GM18909 (cell line): ENCODE measurements around the gene NFXL1.

ENCODE experiments used
- ATAC-seq: cut with Tn5 transposase; IDR thresholded peaks from one replicate; pipeline ENCODE4 v1.9.1; 2021; ENCODE audit warnings: mild to moderate bottlenecking; ENCODE audit not compliant: unreplicated experiment, poor library complexity

NFXL1 gene

DNA sequence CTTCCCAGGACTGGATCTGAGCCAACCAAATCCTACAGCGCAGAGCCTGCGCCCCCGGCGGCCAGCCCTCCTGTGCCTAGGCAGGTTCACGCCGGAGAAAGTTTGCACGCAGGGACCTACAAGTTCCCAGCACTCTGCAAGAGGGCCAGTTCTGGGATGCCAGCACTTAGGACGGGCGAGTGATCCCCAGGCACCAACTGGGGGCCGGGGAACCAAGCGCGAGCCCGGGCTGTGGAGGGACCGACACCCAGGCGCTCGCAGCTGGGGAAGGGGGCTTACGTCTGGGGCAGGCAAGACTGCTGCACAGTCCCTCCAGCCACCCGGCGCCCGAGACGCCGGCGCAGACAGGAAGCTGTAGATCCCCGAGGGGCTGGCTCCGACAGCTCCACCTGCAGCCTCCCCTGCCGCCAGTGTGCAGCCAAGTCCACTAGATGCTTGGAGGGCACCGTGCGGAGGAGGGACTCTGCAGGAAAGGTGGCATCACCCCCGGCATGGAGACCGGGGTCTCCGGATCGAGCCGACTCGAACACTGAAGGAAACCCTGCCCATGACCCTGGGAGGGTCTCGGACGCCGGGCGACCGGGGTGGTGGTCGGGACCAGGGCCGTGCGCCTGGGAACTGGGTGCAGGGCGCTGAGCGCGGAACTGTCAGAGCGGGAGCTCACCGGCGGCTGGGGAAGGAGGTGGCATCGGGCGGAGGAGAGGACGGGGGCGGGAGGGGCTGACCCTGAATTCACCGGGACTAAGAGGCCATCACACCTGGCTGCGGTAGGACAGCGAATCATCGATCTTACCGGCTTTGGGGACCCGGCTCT, 77.1 kb downstream of the NFXL1 start:
- peak; percentile 70 for ATAC-seq

DNA sequence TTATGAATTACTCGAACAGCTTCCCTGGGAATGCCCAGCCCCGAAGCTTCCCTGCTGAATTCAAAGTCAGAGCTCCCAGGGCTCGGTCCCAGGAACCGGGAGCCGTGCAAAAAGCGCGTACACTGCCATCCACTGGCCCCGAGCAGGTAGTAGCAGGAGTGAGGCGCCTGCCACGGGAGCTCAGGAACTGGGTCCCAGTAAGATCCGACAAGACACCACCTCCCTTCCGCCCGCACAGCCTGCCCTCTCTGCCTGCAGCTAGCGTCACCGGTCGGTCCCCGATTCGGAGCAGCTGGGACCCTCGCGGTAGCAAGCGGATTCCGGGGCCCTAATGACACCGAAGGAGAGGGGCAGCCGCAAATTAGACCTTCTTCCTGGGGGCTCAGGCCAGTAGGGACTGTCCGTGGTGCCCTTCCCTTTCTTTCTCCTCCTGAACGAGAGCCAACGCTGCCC, 77.7 kb downstream of the NFXL1 start:
- peak; percentile 78 for ATAC-seq

DNA sequence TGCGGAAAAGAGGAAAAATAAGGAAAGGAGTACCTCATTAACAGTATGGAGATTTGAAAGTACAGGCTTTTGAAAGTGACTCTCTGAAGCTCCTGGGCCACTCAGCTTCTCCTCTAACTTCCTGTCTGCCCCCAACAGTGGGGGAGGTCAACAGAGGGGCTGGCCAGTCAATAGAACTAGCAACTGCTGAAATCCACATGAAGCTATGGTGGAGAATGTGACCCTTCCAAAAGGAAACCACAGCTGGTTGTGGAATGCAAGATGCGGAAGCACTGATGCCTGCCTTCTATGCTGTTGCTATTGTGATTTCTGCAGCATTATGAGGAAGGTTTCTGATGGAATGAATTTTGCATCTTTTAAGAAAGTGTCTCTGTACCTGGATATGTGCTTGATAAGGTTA, 78.9 kb downstream of the NFXL1 start:
- no peak for ATAC-seq

DNA sequence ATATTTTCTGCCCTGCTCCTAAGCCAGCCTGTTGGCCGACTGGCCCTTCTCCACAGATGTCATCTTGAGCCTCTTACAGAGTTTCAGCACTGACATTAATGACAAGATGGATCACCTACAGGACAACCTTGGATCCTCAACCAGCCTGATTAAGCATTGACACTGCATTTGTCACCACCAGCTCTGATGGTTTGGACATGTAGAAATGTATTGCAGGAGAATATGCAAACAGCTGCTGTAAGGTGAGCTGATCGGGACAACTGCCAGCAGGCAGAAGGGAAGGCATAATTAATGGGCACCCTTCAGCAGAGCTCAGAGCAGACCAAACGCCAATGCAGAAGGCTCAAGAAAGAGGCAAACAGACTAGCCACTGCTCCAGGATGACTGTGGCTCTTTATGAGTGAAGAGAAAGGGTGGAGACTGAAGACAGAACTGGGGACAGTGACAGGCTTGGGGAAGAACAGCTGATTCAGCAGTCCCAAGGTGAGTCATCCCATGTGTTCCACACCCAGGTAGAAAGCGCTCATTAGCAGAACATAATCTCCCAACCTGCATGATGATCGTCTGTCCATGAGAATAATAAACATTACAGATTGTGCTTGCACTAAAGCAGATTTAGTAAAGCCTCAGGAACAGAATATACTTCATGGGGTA, 83.2 kb downstream of the NFXL1 start:
- no peak for ATAC-seq

- no peak for ATAC-seq
These were observed 83.9 kb downstream of the NFXL1 start for GRCh38 chr4:47830265-47831025.

GRCh38 chr4:47829438-47829837, 84.9 kb downstream of the NFXL1 start:
- no peak for ATAC-seq

DNA sequence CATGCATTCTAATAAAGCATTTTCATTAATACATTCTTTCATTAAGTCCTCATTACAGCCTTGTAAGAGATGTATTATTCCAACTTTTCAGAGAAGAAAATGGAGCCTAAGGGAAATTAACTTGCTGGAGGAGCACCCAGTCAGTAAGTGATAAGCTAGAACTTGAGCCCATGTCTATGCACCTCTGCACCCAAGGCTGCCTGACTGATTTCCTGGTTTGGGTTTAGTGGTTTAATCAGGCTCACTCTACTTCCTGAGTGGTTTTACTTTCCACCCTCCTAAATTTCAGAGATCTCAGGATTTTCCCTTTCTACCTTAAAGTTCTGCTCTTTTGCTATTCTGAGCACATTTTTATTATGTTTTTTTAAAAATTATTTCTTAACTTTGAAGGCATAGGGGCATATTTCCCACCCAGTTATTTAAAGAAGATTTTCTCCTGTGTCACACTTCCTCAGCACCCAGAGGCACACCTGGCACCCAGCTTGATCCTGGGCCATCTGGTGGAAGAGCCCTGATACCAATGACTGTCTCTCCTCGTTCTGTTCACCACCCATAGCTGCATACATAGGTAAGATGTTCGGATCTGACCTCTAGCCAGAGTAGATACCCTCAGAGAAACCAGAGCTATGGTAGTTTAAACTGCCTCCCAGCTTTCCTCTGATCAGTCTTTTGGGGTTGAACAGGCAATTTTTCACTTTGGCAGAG, 86.9 kb downstream of the NFXL1 start:
- ATAC-seq = no peak

GRCh38 chr4:47824840-47825239, 89.5 kb downstream of the NFXL1 start:
- ATAC-seq = no peak

- ATAC-seq = no peak
These were observed 95.2 kb downstream of the NFXL1 start for GRCh38 chr4:47819178-47819577.

- ATAC-seq = no peak
These were observed 97.1 kb downstream of the NFXL1 start for GRCh38 chr4:47817275-47817674.

DNA sequence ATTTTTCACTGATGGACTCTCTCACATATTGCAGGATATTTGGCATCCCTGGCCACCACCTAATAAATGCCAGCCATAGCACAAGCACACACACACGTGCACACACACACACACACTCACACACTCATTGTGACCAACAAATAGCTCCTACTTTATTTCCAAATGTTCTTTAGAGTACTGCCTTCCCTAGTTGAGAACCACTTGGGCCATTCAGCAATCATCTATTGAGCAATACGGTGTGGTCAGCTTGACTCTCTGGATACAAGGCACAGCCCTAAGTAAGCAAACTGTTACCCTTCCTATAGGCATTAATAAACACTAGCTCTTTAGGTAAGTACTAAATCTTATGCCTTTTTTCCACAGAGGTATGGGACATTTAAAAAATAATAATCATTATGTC, 97.6 kb downstream of the NFXL1 start:
- no peak for ATAC-seq

- ATAC-seq = no peak
These were observed 99.6 kb downstream of the NFXL1 start for GRCh38 chr4:47814618-47815295.

DNA sequence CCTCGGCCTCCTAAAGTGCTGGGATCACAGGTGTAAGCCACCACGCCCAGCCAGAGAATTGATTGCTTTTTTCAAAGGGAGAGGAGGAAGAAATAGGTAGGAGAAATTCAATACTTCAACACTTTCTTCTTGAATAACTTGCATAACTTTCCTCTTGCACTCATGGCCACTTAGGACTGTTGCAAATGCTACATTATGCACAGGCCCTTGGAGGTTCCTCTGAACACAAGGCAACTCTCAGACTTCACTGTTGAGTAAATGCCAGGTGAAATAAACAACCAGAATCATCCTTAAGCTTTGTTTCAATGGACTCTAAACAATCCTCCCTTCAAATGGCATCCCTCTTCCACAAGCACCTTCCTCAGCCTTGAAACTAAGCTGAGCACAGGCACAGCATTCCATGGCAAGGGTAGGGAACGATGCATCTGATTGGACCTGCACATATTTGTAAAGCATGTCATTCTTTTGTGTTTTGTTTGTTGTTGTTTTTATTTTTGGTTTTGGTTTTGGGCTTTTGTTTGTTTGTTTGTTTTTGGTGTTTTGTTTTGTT, 104.7 kb downstream of the NFXL1 start:
- no peak for ATAC-seq

DNA sequence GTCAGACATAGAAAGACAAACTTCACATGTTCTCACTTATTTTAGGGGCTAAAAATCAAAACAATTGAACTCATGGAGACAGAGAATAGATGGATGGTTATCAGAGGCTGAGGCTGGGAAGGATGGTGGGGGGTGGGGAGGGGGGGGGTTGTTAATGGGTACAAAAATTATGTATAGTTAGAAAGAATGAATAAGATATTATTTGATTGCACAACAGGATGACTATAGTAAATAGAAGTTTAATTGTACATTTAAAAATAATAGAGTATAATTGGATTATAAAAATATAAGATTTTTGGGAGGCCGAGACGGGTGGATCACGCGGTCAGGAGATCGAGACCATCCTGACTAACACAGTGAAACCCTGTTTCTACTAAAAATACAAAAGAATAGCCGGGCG, 109.8 kb downstream of the NFXL1 start:
- ATAC-seq = no peak

DNA sequence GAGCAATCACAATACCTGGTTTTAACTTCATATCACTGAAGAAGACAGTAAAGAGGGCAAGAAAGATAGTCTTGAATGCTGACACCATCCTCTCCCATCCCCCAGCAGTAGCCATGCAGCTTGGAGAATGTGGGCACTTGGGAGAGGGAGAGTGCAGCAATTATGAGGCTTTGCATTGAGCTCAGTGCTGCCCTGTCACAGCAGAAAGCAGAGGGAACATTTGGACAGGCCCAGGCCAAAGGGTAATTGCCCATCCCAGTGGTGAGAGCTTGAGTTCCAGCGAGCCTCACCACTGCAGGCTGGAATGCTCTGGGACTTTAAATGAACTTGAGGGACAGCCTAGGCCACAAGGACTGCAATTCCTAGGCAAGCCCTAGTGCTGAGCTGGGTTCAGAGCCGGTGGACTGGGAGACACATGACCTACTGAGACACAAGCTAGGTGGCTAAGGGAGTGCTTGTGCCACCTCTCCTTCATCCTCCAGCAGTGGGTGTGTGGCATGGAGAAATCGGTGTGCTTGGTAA, 112.8 kb downstream of the NFXL1 start:
- no peak for ATAC-seq

- ATAC-seq = no peak
These were observed 116.2 kb downstream of the NFXL1 start for GRCh38 chr4:47798165-47798564.
